Activated naive CD4-positive, alpha-beta T cell treated with anti-CD3 and anti-CD28 coated beads, Interleukin-2, amount 50 U/mL, for 24 hours (primary cell): ENCODE measurements around the gene NCOA3.
A peak's percentile ranks its signal among the peaks of the same experiment; 100 is the strongest.

Source experiments
- H3K27ac Mint-ChIP-seq: one replicate; pipeline ENCODE4 v1.8.0; 2021; ENCODE audit warnings: mild to moderate bottlenecking, mixed read lengths
- H3K27me3 Mint-ChIP-seq: one replicate; pipeline ENCODE4 v1.8.0; 2021; ENCODE audit warnings: mixed read lengths
- H3K36me3 Mint-ChIP-seq: one replicate; pipeline ENCODE4 v1.8.0; 2021; ENCODE audit warnings: mixed read lengths
- H3K4me1 Mint-ChIP-seq: one replicate; pipeline ENCODE4 v1.8.0; 2021; ENCODE audit warnings: mixed read lengths
- H3K4me3 Mint-ChIP-seq: one replicate; pipeline ENCODE4 v1.8.0; 2021; ENCODE audit warnings: mild to moderate bottlenecking, mixed read lengths
- H3K9me3 Mint-ChIP-seq: one replicate; pipeline ENCODE4 v1.8.0; 2021; ENCODE audit warnings: mixed read lengths

NCOA3 gene

GRCh38 chr20:47660602-47660905, 158.9 kb downstream of the NCOA3 start:
- Mint-ChIP-seq H3K27ac (peak overlapping the region; percentile 49), H3K4me3 (no peak overlapping the region), H3K27me3 (no peaks in the 10 kb centered on the region), H3K9me3 (no peaks in the 10 kb centered on the region), H3K36me3 (peaks cover 5% of the 10 kb centered on the region), H3K4me1 (peaks cover 6% of the 10 kb centered on the region)

- Mint-ChIP-seq H3K4me1 (peaks cover 6% of the 10 kb centered on the region), H3K36me3 (peaks cover 5% of the 10 kb centered on the region), H3K27ac (peak overlapping the region; percentile 49), H3K9me3 (no peaks in the 10 kb centered on the region), H3K27me3 (no peaks in the 10 kb centered on the region), H3K4me3 (no peak overlapping the region)
Observed at GRCh38 chr20:47660983-47661700, 159.5 kb downstream of the NCOA3 start.

DNA sequence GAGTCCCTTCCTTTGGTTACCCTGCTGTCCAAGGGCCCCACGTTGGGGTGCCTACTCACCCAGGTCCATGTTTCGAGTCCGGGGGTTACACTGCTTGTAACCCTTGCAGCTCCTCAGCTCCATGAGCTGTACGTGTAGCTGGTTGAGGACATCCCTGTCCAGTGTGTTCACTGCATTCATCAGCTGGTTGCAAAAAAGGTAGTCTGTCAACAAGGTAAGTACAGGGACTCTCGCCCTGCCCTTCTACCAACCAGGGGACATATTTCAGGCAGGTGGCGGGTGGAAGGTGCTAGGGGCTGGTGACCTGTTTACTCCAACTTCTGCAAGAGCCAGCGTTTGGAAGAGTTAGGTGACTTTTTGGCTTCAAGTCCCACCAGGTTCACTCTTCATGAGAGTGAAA, 160.0 kb downstream of the NCOA3 start:
- Mint-ChIP-seq H3K9me3 (no peaks in the 10 kb centered on the region), H3K4me3 (no peak overlapping the region), H3K36me3 (peaks cover 5% of the 10 kb centered on the region), H3K27ac (peak overlapping the region; percentile 41), H3K4me1 (peaks cover 6% of the 10 kb centered on the region), H3K27me3 (no peaks in the 10 kb centered on the region)

DNA sequence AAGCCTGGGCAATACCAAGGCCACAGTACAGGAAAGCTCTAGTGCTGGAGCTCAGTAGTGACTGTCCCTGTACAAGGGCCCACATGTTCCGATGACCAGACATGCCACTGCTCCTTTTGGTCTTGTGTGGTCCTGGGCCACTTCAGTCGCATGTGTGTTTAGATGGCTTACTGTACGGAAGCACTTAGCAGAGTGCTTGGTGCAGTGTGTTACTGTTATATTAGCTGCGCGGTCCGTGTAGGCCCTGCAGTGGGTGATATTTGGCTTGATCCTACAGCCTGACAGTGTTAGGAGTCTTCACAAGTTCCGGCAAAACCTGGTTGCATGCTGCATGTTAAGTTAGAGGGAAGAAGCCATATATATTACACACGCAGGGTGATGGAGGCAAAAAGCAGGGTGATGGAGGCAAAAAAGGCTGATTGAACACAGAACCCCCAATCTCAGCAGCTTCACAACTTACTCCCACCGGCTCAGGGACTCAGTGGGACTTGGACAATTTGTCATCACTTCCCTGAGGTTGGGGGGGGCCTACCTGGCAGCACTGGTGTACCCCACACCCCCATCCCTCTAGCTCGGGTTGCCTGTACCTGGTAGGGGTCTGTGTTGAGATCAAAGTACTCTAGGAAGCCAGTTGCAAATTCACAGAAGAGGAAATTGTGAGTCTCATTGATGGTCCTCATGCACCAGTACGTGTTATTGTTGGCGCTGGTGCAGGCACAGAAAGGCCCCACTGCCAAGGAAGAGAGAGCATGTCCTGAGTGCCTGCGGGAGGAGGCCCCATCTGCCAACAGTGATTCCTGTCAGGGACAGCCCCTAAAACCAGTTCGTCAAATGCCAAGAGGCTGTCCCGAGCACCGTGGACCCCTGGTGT, 161.0 kb downstream of the NCOA3 start:
- peak overlapping the region; percentile 23 for H3K27ac Mint-ChIP-seq
- H3K27me3 Mint-ChIP-seq: no peaks in the 10 kb centered on the region
- no peaks in the 10 kb centered on the region for H3K9me3 Mint-ChIP-seq
- peaks cover 6% of the 10 kb centered on the region for H3K4me1 Mint-ChIP-seq
- no peak overlapping the region for H3K4me3 Mint-ChIP-seq
- peaks cover 5% of the 10 kb centered on the region for H3K36me3 Mint-ChIP-seq

GRCh38 chr20:47663354-47664067, 161.8 kb downstream of the NCOA3 start:
- H3K36me3 Mint-ChIP-seq: peaks cover 3% of the 10 kb centered on the region
- H3K9me3 Mint-ChIP-seq: no peaks in the 10 kb centered on the region
- peak overlapping the region; percentile 41 for H3K27ac Mint-ChIP-seq
- H3K4me3 Mint-ChIP-seq: no peak overlapping the region
- no peaks in the 10 kb centered on the region for H3K27me3 Mint-ChIP-seq
- H3K4me1 Mint-ChIP-seq: peaks cover 6% of the 10 kb centered on the region

DNA sequence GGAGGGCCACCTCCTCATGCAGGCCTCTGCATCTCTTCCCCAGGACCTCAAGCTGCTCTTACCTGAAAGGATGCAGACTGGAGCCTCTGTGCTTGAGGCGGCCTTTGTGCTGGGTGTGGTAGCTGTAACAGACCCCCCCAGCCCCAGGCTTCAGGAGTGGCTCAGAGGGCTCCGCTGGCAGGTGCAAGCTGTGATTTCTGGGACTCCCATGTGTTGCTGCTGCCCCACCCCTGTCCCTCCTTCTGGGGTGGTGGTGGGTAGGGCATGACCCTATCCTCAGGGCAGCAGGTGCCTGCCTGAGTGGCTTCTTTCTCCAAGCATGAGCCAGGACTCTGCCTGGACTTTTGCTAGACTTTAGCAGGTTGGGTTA, 162.4 kb downstream of the NCOA3 start:
- Mint-ChIP-seq H3K4me1 (peaks cover 6% of the 10 kb centered on the region), H3K36me3 (peaks cover 3% of the 10 kb centered on the region)

DNA sequence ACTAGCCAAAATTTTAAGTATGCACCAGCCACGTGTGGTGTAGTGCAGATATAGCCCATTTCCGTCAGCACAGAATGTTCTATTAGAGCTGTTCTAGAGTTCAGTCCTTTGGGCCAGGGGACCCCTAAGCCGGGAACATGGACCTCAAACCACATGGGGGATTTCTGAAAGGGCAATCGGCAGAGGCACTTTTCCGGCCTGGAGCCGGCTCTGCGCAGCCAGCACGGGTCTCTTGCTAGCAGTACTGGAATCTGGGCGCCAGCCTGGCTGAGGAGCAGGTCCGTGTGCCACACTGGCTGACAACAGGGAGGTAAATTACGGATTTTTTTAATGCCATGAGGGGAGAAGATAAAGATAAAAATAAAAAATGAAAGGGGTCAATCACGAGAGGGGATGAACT, 163.1 kb downstream of the NCOA3 start:
- Mint-ChIP-seq H3K4me1 (peaks cover 6% of the 10 kb centered on the region), H3K36me3 (peaks cover 3% of the 10 kb centered on the region), H3K9me3 (no peaks in the 10 kb centered on the region), H3K27ac (peak overlapping the region; percentile 51), H3K4me3 (no peak overlapping the region), H3K27me3 (no peaks in the 10 kb centered on the region)

More for the DNA sequence above, 162.4 kb downstream of the NCOA3 start:
- H3K27me3 Mint-ChIP-seq: no peaks in the 10 kb centered on the region
- no peaks in the 10 kb centered on the region for H3K9me3 Mint-ChIP-seq
- H3K27ac Mint-ChIP-seq: no peak overlapping the region
- no peak overlapping the region for H3K4me3 Mint-ChIP-seq

GRCh38 chr20:47665221-47665991, 163.7 kb downstream of the NCOA3 start:
- Mint-ChIP-seq H3K27me3 (no peaks in the 10 kb centered on the region), H3K9me3 (no peaks in the 10 kb centered on the region), H3K4me1 (peaks cover 6% of the 10 kb centered on the region), H3K36me3 (peaks cover 3% of the 10 kb centered on the region), H3K27ac (peak overlapping the region; percentile 55), H3K4me3 (no peak overlapping the region)

DNA sequence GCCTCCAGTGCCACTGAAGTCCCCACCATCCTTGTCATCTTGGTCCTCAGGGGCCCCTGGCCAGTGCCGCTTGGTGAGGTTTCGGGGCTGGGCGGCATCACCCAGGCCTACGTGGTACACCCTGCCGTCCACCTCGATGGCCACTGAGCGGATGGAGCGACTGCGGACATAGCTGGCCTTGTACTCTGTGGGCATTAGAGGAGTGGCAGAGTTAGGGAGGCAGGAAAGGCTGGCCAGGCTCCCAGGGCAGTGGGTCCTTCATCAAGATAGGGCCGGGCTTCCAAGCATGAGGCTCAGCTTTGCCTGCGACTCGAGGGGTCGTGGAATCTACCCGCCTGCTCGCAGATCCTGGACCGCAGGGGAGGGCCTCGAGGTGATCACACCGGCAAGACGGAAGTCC, 164.6 kb downstream of the NCOA3 start:
- Mint-ChIP-seq H3K4me3 (no peak overlapping the region), H3K27me3 (no peaks in the 10 kb centered on the region), H3K4me1 (peaks cover 6% of the 10 kb centered on the region), H3K36me3 (no peaks in the 10 kb centered on the region), H3K27ac (peak overlapping the region; percentile 41), H3K9me3 (no peaks in the 10 kb centered on the region)

- Mint-ChIP-seq H3K27me3 (no peaks in the 10 kb centered on the region), H3K36me3 (no peaks in the 10 kb centered on the region), H3K27ac (no peak overlapping the region), H3K4me1 (peaks cover 6% of the 10 kb centered on the region), H3K9me3 (no peaks in the 10 kb centered on the region), H3K4me3 (no peak overlapping the region)
Observed at GRCh38 chr20:47667086-47667485, 165.4 kb downstream of the NCOA3 start.

- H3K9me3 Mint-ChIP-seq: no peaks in the 10 kb centered on the region
- no peak overlapping the region for H3K4me3 Mint-ChIP-seq
- no peaks in the 10 kb centered on the region for H3K36me3 Mint-ChIP-seq
- H3K27me3 Mint-ChIP-seq: no peaks in the 10 kb centered on the region
- H3K4me1 Mint-ChIP-seq: peaks cover 6% of the 10 kb centered on the region
- H3K27ac Mint-ChIP-seq: no peak overlapping the region
Observed at GRCh38 chr20:47667531-47668312, 166.0 kb downstream of the NCOA3 start.

DNA sequence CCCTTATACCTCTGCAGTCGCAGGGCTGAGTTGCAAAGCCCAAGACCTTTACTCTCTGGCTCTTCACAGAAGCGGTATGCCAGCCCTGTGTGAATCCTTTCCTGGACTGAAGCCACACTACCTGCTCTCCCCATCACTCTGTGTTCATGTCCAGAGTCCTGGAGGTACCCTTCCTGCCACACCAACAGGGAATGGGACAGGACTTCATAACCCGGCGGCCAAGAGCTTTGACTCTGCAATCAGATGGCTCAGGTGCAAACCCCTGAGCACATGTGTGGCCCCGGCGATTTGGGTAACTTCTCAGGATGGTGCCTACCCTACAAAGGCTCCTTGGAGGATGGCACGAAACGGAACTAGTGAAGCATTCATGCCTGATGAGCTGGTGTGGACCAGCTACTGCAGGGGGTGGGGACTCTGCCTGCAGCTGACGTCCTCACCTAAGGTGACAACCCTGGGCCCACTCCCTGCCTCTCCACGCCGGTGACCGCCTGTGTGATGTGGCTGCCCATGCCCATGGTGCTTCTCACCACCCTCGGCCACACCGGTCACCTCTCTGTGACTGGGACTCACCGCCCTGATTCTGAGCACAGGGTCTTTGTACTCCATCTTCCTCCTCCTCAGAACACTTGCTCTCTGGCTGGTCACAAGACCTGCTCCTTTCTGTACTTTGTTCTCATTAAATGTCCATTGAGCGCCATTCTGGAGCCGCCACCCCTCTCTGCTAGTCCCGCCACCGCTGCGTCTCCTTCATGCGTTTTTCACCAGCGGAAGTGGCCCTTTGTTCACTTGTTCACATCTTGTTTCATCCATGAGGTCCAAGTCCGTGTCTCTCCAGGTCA, 166.8 kb downstream of the NCOA3 start:
- no peaks in the 10 kb centered on the region for H3K9me3 Mint-ChIP-seq
- H3K4me3 Mint-ChIP-seq: no peak overlapping the region
- H3K36me3 Mint-ChIP-seq: no peaks in the 10 kb centered on the region
- H3K4me1 Mint-ChIP-seq: peaks cover 5% of the 10 kb centered on the region
- no peaks in the 10 kb centered on the region for H3K27me3 Mint-ChIP-seq
- peak overlapping the region; percentile 79 for H3K27ac Mint-ChIP-seq

DNA sequence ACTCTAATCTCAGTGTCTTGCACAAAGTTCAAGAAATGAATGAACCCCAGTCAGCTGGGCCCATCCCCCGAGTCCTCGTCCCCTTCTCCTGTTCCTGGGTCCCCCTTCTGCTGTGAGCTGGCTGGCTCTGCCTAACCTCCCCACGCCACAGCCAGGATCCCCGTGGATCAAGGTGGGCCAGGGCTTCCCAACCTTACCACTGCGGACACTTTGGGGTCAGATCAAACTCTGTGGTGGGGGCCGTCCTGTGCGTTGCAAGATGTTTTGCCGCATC, 167.4 kb downstream of the NCOA3 start:
- H3K27me3 Mint-ChIP-seq: no peaks in the 10 kb centered on the region
- H3K4me1 Mint-ChIP-seq: no peaks in the 10 kb centered on the region
- no peak overlapping the region for H3K4me3 Mint-ChIP-seq
- H3K9me3 Mint-ChIP-seq: no peaks in the 10 kb centered on the region
- H3K36me3 Mint-ChIP-seq: no peaks in the 10 kb centered on the region
- peak overlapping the region; percentile 79 for H3K27ac Mint-ChIP-seq

- H3K4me3 Mint-ChIP-seq: no peak overlapping the region
- H3K27me3 Mint-ChIP-seq: no peaks in the 10 kb centered on the region
- no peaks in the 10 kb centered on the region for H3K4me1 Mint-ChIP-seq
- no peaks in the 10 kb centered on the region for H3K36me3 Mint-ChIP-seq
- no peak overlapping the region for H3K27ac Mint-ChIP-seq
- H3K9me3 Mint-ChIP-seq: no peaks in the 10 kb centered on the region
Observed at GRCh38 chr20:47669489-47669888, 167.8 kb downstream of the NCOA3 start.
